Activated T-cell treated with anti-CD3 and anti-CD28 coated beads for 24 hours (primary cell): Measurements from ENCODE around the gene NPAS3.

Source experiments
- DNase-seq: peaks from one replicate; pipeline ENCODE4 v3.0.0-alpha.2; 2020; ENCODE audit warnings: low read depth

NPAS3 gene

GRCh38 chr14:33643426-33644181 is 704.9 kb downstream of the NPAS3 start:
- DNase-seq: no peak

GRCh38 chr14:33646692-33647260 is 708.1 kb downstream of the NPAS3 start:
- no peak for DNase-seq

GRCh38 chr14:33647385-33647786 is 708.7 kb downstream of the NPAS3 start:
- no peak for DNase-seq

- DNase-seq: no peak
Measured at GRCh38 chr14:33650430-33650829, 711.8 kb downstream of the NPAS3 start.

GRCh38 chr14:33652566-33653307 is 714.1 kb downstream of the NPAS3 start:
- no peak for DNase-seq

- DNase-seq: no peak
Measured at GRCh38 chr14:33653308-33653695, 714.6 kb downstream of the NPAS3 start.

GRCh38 chr14:33655421-33655820 is 716.7 kb downstream of the NPAS3 start:
- no peak for DNase-seq

GRCh38 chr14:33657476-33657875 is 718.8 kb downstream of the NPAS3 start:
- DNase-seq: no peak

- DNase-seq: no peak
Measured at GRCh38 chr14:33660248-33660647, 721.6 kb downstream of the NPAS3 start.

GRCh38 chr14:33661101-33661500 is 722.4 kb downstream of the NPAS3 start:
- no peak for DNase-seq

GRCh38 chr14:33668066-33668465 is 729.4 kb downstream of the NPAS3 start:
- DNase-seq: no peak

- DNase-seq: no peak
Measured at GRCh38 chr14:33669111-33669510, 730.4 kb downstream of the NPAS3 start.

GRCh38 chr14:33670235-33670634 is 731.6 kb downstream of the NPAS3 start:
- no peak for DNase-seq

- no peak for DNase-seq
Measured at GRCh38 chr14:33671556-33671955, 732.9 kb downstream of the NPAS3 start.

GRCh38 chr14:33674927-33675326 is 736.2 kb downstream of the NPAS3 start:
- no peak for DNase-seq

- DNase-seq: no peak
Measured at GRCh38 chr14:33675415-33676130, 736.9 kb downstream of the NPAS3 start.

GRCh38 chr14:33676135-33676566 is 737.5 kb downstream of the NPAS3 start:
- no peak for DNase-seq

GRCh38 chr14:33676891-33677290 is 738.2 kb downstream of the NPAS3 start:
- no peak for DNase-seq

- no peak for DNase-seq
Measured at GRCh38 chr14:33678005-33678404, 739.3 kb downstream of the NPAS3 start.

- no peak for DNase-seq
Measured at GRCh38 chr14:33679025-33679424, 740.3 kb downstream of the NPAS3 start.

GRCh38 chr14:33679461-33680225 is 741.0 kb downstream of the NPAS3 start:
- no peak for DNase-seq

- DNase-seq: no peak
Measured at GRCh38 chr14:33680873-33681272, 742.2 kb downstream of the NPAS3 start.
